CD4-positive, CD25-positive, alpha-beta regulatory T cell (primary cell): ENCODE results near the gene MYO18B. TPM values are rescaled to one million over a fixed set of nuclear protein-coding genes. Genes with fewer than 3 reads are reported as not detected.

Experiments used
- ATAC-seq, 2 donors: fragments of 150-1000 bp; cut with Tn5 transposase; one replicate each; pipeline ENCODE4 v1.10.0; 2021; ENCODE audit warnings: low read depth in 2 of 2, moderate number of reproducible peaks in 2 of 2, moderate library complexity in 1 of 2
- DNase-seq, 3 donors: peaks; one replicate each; pipeline versions ENCODE4 v3.0.0 to v3.0.0-alpha.2; 2012 to 2022; ENCODE audit warnings: mixed read lengths in 1 of 3
- H3K27ac ChIP-seq: one replicate; pipeline ENCODE4 v1.7.0; 2013; ENCODE audit warnings: mild to moderate bottlenecking, low read length; ENCODE audit not compliant: insufficient read depth, poor library complexity, severe bottlenecking
- H3K27me3 ChIP-seq: one replicate; pipeline ENCODE4 v1.7.0; 2013; ENCODE audit warnings: low read length; ENCODE audit not compliant: control insufficient read depth, insufficient read depth
- H3K36me3 ChIP-seq: one replicate; pipeline ENCODE4 v1.7.0; 2013; ENCODE audit warnings: mild to moderate bottlenecking, low read length, moderate library complexity; ENCODE audit not compliant: control insufficient read depth, insufficient read depth
- H3K4me1 ChIP-seq: 2 replicates; pipeline ENCODE4 v1.7.0; 2013; ENCODE audit warnings: mild to moderate bottlenecking, low read length; ENCODE audit not compliant: insufficient read depth, control insufficient read depth, poor library complexity, severe bottlenecking
- H3K4me3 ChIP-seq: one replicate; pipeline ENCODE4 v1.7.0; 2013; ENCODE audit warnings: low read depth, mild to moderate bottlenecking, low read length, moderate library complexity
- H3K9me3 ChIP-seq, 2 experiments: 1 replicate in 1 of 2; 2 replicates in 1 of 2; pipeline ENCODE4 v1.7.0; 2013; ENCODE audit warnings: low read length in 2 of 2, mild to moderate bottlenecking in 1 of 2, moderate library complexity in 1 of 2; ENCODE audit not compliant: control insufficient read depth in 2 of 2
- H3K27ac Mint-ChIP-seq, 3 donors: one replicate each; pipeline ENCODE4 v1.8.0; 2020 to 2022; ENCODE audit warnings: mild to moderate bottlenecking in 3 of 3, mixed read lengths in 3 of 3, moderate library complexity in 2 of 3
- H3K27me3 Mint-ChIP-seq: one replicate; pipeline ENCODE4 v1.8.0; 2022; ENCODE audit warnings: mild to moderate bottlenecking, mixed read lengths
- H3K36me3 Mint-ChIP-seq: one replicate; pipeline ENCODE4 v1.8.0; 2020; ENCODE audit warnings: mixed read lengths
- H3K4me1 Mint-ChIP-seq, 4 donors: one replicate each; pipeline ENCODE4 v1.8.0; 2020 to 2022; ENCODE audit warnings: mixed read lengths in 4 of 4, mild to moderate bottlenecking in 1 of 4
- H3K4me3 Mint-ChIP-seq, 4 donors: one replicate each; pipeline ENCODE4 v1.8.0; 2020 to 2022; ENCODE audit warnings: mild to moderate bottlenecking in 4 of 4, mixed read lengths in 4 of 4, moderate library complexity in 3 of 4
- H3K9me3 Mint-ChIP-seq, 7 donors: one replicate each; pipeline ENCODE4 v1.8.0; 2020 to 2022; ENCODE audit warnings: mixed read lengths in 7 of 7, mild to moderate bottlenecking in 3 of 7, moderate library complexity in 2 of 7
- polyA plus RNA-seq, 4 donors: library from polyadenylated mRNA; unstranded; fragments of 300-500 nt; fragmentation: Illumina TruSeq; gene quantifications; one replicate each; pipeline ENCODE4 v1.2.3, GENCODE V29; 2021
- total RNA-seq: library from RNA; stranded (reverse); gene quantifications from one replicate; pipeline ENCODE4 v1.2.3, GENCODE V29; 2022

Gene MYO18B
- total and polyA plus RNA-seq, 5 donors from 2014 or later: 0.27 to 0.35 TPM; not detected in 3

DNA sequence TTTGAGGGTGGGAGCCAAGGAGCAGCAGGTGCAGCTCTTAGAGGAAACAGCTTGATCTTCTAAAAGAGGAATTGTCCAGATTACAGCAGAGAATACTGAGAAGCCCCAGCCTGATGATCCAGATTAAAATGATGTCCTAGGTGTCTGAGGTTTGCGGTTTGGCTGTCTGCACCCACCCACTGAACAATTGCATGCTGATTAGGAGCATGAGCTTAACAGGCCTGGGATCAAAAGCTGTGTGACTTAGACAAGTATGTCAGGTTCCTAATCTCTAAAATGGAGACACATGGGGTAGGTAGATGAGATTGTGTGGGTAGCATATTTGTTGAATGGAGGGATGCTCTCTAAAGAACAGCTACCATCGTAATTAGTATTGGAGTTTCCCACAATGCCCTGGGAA, 260.5 kb downstream of the MYO18B start:
- no peaks in the 10 kb centered on the region for H3K27me3 Mint-ChIP-seq
- no peak overlapping the region for H3K4me3 Mint-ChIP-seq
- Histone ChIP-seq H3K27ac (no peak overlapping the region), H3K4me1 (no peaks in the 10 kb centered on the region), H3K36me3 (no peaks in the 10 kb centered on the region), H3K27me3 (peaks cover 1% of the 10 kb centered on the region), H3K4me3 (no peak overlapping the region), H3K9me3 (no peaks in the 10 kb centered on the region)
- no peak overlapping the region for H3K27ac Mint-ChIP-seq
- peaks cover 0 to 5% (median 0%) of the 10 kb centered on the region in 7 donors for H3K9me3 Mint-ChIP-seq
- no peaks in the 10 kb centered on the region for H3K4me1 Mint-ChIP-seq
- no peaks in the 10 kb centered on the region for H3K36me3 Mint-ChIP-seq
- DNase-seq (no peak), ATAC-seq (no peak)

GRCh38 chr22:26004477-26004876, 262.5 kb downstream of the MYO18B start:
- Mint-ChIP-seq H3K4me3 (no peak overlapping the region), H3K27ac (no peak overlapping the region), H3K9me3 (peaks cover 0 to 5% (median 2%) of the 10 kb centered on the region in 7 donors), H3K27me3 (no peaks in the 10 kb centered on the region), H3K4me1 (no peaks in the 10 kb centered on the region), H3K36me3 (no peaks in the 10 kb centered on the region)
- no peaks in the 10 kb centered on the region for H3K36me3 ChIP-seq
- DNase-seq (no peak), ATAC-seq (no peak)
- no peak overlapping the region for H3K27ac ChIP-seq
- no peaks in the 10 kb centered on the region for H3K9me3 ChIP-seq
- H3K4me1 ChIP-seq: no peaks in the 10 kb centered on the region
- peaks cover 2% of the 10 kb centered on the region for H3K27me3 ChIP-seq
- no peak overlapping the region for H3K4me3 ChIP-seq

DNA sequence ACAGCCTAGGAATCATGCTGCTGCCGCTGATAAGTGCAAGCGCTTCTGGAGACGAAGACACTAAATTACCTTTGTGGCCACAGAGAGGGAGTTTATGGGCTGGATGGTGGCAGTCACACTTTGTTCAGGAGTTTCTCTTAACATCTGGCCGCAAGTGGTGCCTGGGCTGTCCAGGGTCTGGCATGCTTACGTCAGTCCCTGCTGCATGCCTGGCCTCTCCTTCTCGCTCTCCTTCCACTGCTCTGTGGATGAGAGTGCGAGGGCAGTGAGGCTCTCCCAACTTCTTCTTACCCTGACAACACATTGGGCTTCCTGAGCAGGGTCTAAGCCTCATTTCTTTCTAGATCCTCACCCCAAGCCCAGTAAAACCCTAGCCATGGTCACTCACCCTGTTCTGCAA, 266.6 kb downstream of the MYO18B start:
- Histone ChIP-seq H3K9me3 (no peaks in the 10 kb centered on the region), H3K27ac (no peak overlapping the region), H3K4me3 (no peak overlapping the region), H3K4me1 (no peaks in the 10 kb centered on the region), H3K36me3 (no peaks in the 10 kb centered on the region), H3K27me3 (peaks cover 2% of the 10 kb centered on the region)
- Mint-ChIP-seq H3K27ac (no peak overlapping the region), H3K36me3 (no peaks in the 10 kb centered on the region), H3K9me3 (peaks cover 0 to 6% (median 2%) of the 10 kb centered on the region in 7 donors), H3K4me3 (no peak overlapping the region), H3K27me3 (no peaks in the 10 kb centered on the region), H3K4me1 (no peaks in the 10 kb centered on the region)
- ATAC-seq: no peak
- no peak for DNase-seq

DNA sequence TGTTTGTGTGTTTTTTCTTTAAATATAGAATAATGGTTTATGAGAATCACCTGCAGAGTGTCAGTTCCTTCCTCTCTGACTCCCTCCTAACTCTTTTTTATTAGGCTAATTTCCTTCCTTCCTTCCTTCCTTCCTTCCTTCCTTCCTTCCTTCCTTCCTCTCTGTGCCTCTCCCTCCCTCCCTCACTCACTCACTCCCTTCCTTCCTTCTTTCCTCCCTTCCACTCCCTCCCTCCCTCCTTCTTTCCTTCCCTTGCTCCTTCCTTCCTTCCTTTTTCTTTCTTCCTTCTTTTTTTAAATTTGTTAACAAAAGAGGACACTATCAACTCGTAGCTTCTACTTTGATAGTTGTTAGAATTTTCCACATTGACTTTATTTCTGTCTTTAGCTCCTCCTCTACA, 274.9 kb downstream of the MYO18B start:
- Histone ChIP-seq H3K4me1 (no peaks in the 10 kb centered on the region), H3K4me3 (no peak overlapping the region), H3K27ac (no peak overlapping the region), H3K27me3 (no peaks in the 10 kb centered on the region), H3K36me3 (no peaks in the 10 kb centered on the region), H3K9me3 (no peaks in the 10 kb centered on the region)
- no peak overlapping the region for H3K4me3 Mint-ChIP-seq
- no peaks in the 10 kb centered on the region for H3K36me3 Mint-ChIP-seq
- DNase-seq: no peak
- no peak overlapping the region for H3K27ac Mint-ChIP-seq
- no peak for ATAC-seq
- peaks cover 0 to 7% (median 2%) of the 10 kb centered on the region in 7 donors for H3K9me3 Mint-ChIP-seq
- H3K27me3 Mint-ChIP-seq: peaks cover 4% of the 10 kb centered on the region
- H3K4me1 Mint-ChIP-seq: no peaks in the 10 kb centered on the region

DNA sequence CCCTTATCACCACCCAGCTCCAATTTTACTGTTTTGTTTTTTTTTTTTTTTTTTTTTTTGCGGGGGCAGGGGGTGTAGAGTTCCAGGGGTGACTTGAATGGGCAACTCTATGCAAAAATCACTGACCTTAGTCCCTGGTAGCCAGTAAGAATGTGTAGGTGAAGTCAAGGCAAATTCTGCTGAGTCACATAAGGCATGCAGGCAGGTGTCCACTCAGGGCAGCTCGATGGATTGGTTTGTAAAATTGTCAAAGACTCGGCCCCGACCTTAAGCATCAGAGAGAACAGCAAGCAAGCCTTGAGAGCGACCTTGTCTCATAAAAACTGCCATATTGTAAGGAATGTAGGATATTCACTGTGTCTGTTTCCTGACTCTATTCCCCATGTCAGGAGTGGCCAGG, 275.9 kb downstream of the MYO18B start:
- Mint-ChIP-seq H3K4me1 (no peaks in the 10 kb centered on the region), H3K27me3 (peaks cover 9% of the 10 kb centered on the region), H3K36me3 (no peaks in the 10 kb centered on the region), H3K9me3 (peaks cover 0 to 7% (median 2%) of the 10 kb centered on the region in 7 donors), H3K27ac (no peak overlapping the region), H3K4me3 (no peak overlapping the region)
- Histone ChIP-seq H3K27ac (no peak overlapping the region), H3K4me1 (no peaks in the 10 kb centered on the region), H3K9me3 (no peaks in the 10 kb centered on the region), H3K27me3 (no peaks in the 10 kb centered on the region), H3K36me3 (no peaks in the 10 kb centered on the region), H3K4me3 (no peak overlapping the region)
- ATAC-seq (no peak), DNase-seq (no peak)

- H3K36me3 Mint-ChIP-seq: no peaks in the 10 kb centered on the region
- no peak overlapping the region for H3K27ac Mint-ChIP-seq
- Histone ChIP-seq H3K9me3 (no peaks in the 10 kb centered on the region), H3K36me3 (no peaks in the 10 kb centered on the region), H3K4me3 (no peak overlapping the region), H3K4me1 (no peaks in the 10 kb centered on the region), H3K27me3 (no peaks in the 10 kb centered on the region), H3K27ac (no peak overlapping the region)
- H3K9me3 Mint-ChIP-seq: peaks cover 0 to 7% (median 3%) of the 10 kb centered on the region in 7 donors
- H3K4me3 Mint-ChIP-seq: no peak overlapping the region
- DNase-seq (no peak), ATAC-seq (no peak)
- H3K27me3 Mint-ChIP-seq: peaks cover 9% of the 10 kb centered on the region
- no peaks in the 10 kb centered on the region for H3K4me1 Mint-ChIP-seq
These were observed 277.6 kb downstream of the MYO18B start for GRCh38 chr22:26019596-26019995.

DNA sequence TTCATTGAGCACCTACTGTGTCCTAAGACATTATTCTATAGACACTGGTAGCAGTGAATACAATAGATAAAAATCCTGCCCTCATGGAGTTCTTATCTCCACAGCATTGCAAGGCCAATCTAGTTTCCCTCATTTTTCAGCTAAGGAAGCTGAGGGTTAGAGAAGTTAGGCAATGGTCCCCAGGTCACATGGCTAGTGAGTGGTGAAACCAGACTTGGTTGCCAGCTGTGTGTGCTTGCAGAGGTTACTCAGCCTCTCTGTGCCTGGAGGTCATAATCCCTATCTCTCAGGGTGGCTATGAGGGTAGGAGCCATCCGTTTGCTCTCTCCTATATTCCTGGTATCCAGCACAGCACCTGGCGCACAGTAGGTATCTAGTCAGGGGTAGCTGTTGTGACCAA, 279.5 kb downstream of the MYO18B start:
- no peaks in the 10 kb centered on the region for H3K36me3 Mint-ChIP-seq
- Histone ChIP-seq H3K9me3 (no peaks in the 10 kb centered on the region), H3K4me1 (no peaks in the 10 kb centered on the region), H3K27me3 (no peaks in the 10 kb centered on the region), H3K36me3 (no peaks in the 10 kb centered on the region), H3K4me3 (no peak overlapping the region), H3K27ac (no peak overlapping the region)
- H3K27ac Mint-ChIP-seq: no peak overlapping the region
- no peaks in the 10 kb centered on the region for H3K4me1 Mint-ChIP-seq
- H3K27me3 Mint-ChIP-seq: peaks cover 9% of the 10 kb centered on the region
- H3K4me3 Mint-ChIP-seq: no peak overlapping the region
- no peak for ATAC-seq
- H3K9me3 Mint-ChIP-seq: peaks cover 0 to 5% (median 2%) of the 10 kb centered on the region in 7 donors
- DNase-seq: no peak

DNA sequence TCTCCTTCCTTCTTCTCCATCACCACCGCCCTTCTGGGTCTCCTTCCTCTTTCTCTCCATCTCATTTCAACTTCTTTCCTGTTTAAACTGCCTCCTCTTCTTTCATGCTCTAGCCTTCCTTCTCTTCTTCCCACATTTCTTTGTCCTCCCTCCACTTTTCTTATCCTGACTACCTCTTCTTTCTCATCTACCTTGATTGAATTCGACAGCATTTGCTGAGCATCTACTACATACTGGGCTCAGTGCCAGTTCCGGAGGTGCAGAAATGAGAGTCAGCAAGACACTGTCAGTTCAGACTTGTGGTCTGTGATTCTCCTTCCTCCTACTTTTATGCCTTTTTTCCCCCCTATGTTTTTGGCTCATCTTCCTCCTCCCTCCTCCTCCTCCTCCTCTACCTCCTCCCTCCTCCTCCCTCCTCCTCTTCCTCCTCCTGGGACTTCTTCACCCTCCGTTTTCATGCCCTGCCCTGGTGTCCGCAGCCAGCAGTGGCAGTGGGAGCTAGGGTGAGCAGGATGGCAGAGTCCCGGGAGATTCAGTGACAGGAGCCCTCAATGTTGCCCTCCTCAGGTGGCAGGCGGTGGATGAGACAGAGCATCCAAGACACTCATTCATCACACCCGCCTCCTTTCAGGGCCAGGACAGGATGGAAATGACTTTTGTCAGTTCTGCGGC, 281.3 kb downstream of the MYO18B start:
- ATAC-seq: no peak
- Mint-ChIP-seq H3K4me3 (no peak overlapping the region), H3K27me3 (peaks cover 9% of the 10 kb centered on the region), H3K36me3 (no peaks in the 10 kb centered on the region), H3K4me1 (no peaks in the 10 kb centered on the region), H3K27ac (no peak overlapping the region), H3K9me3 (peaks cover 0 to 5% (median 2%) of the 10 kb centered on the region in 7 donors)
- H3K27ac ChIP-seq: no peak overlapping the region
- no peak for DNase-seq
- H3K9me3 ChIP-seq: no peaks in the 10 kb centered on the region
- H3K36me3 ChIP-seq: no peaks in the 10 kb centered on the region
- no peaks in the 10 kb centered on the region for H3K4me1 ChIP-seq
- no peak overlapping the region for H3K4me3 ChIP-seq
- H3K27me3 ChIP-seq: no peaks in the 10 kb centered on the region
